GM19438 (cell line): ENCODE measurements around the gene TNPO2.
"Not testable (repeated sequence)": the region's sequence is repeated elsewhere in the genome, so short reads cannot be mapped to it uniquely, and the experiment has no call there.

Experiments
- ATAC-seq: cut with Tn5 transposase; IDR thresholded peaks from one replicate; pipeline ENCODE4 v1.9.1; 2021; ENCODE audit warnings: low read depth; ENCODE audit not compliant: unreplicated experiment

TNPO2 gene

DNA sequence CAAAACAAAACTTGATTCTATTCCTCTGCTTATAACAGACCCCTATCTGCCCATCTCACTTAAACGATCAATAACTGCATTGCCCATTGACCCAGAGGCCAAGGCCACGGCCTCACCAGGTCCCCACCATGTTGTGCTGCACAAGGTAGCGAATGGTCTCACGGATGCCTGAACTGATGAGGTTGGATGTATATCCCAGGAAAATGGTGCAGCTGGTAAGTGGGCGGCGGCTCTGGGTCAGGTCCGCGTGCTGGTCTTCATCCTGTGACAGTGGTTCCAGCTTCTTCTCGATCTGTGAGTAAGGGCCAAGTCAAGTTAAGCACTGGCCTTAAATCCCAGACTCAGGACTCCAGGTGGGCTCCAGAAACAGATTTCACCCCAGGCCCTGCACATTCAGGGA lies 43.7 kb downstream of the TNPO2 start:
- ATAC-seq = no peak

DNA sequence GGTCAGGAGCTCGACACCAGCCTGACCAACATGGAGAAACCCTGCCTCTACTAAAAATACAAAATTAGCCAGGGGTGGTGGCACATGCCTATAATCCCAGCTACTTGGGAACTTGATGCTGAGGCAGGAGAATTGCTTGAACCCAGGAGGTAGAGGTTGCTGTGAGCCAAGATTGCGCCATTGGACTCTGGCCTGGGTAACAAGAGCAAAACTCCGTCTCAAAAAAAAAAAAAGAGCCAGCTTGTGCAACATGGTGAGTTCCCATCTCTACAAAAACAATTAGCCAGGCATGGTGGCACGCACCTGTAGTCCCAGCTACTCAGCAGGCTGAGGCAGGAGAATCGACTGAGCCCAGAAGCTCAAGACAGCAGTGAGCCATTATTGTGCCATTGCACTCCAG lies 45.7 kb downstream of the TNPO2 start:
- ATAC-seq = not testable (repeated sequence)

DNA sequence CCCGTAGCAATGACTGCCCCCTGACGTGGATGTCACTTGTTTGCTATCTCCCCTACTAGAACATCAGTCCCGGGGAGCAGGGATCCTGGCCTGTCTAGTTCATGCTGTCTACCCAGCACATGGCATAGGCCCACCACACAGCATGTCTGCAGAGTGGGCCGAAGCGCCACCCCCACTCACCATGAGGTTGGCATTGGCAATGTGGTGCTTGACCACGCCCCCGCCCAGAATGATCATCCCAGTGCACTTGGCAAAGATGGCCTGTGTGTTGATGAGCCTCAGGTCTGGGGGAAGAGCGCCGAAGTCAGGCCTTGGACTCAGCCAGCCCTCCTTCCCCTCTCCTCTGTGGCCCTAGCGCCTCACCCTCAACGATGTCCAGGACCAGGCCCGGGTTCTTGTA lies 46.8 kb downstream of the TNPO2 start:
- no peak for ATAC-seq

DNA sequence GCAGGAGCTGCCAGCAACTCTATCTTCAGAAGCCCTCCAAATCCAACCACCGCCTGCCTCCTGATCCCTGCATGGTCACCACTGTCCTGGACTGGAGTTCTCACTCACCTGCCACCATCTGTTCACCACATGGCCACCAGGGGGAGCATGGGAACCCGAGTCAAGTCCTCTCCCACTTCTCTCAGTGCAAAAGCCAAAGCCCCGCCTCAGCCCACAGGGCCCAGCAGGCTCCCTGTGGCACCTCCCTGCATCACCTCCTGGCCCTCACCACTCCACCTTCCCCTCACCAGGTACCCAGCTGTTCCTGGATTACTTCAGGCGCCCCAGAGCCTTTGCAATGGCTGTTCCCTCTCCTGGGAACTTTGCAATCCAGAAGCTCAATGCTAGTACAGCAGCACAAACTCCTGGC lies 47.3 kb downstream of the TNPO2 start:
- ATAC-seq = no peak

DNA sequence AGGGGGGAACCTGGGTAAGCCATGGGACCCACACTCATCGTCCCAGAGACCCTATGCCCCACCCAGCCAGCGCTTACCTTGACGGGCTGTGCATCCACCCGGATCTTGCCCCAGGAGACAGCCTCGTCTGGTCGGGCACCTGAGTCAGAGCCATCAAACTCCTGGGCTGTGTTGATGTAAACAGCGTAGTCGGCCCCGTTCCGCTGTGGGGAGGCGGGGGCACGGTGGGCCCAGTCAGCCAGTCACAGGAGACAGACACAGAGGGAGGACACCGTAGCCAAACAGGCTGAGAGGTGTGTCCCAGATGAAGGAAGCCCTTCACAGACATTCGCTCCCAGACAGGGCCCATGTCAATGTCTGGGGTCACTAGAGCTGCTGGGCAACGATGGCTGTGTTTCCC lies 47.8 kb downstream of the TNPO2 start:
- ATAC-seq = no peak

DNA sequence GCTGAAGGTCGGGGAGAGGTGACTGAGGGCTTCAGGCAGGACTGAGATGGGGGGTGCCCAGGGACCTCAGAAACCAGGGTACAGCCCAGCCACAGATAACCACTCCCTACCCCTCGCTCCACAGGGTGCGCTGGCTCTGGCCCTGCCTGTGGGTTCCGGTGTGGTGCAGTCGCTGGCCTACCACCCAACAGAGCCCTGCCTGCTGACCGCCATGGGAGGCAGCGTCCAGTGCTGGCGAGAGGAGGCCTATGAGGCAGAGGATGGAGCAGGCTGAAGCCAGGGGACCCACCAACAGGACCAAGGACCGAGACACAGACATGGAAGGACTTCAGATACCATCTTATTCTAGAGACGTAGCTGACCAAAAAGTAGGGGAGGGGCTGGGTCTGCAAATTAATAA lies 48.3 kb downstream of the TNPO2 start:
- ATAC-seq = no peak

DNA sequence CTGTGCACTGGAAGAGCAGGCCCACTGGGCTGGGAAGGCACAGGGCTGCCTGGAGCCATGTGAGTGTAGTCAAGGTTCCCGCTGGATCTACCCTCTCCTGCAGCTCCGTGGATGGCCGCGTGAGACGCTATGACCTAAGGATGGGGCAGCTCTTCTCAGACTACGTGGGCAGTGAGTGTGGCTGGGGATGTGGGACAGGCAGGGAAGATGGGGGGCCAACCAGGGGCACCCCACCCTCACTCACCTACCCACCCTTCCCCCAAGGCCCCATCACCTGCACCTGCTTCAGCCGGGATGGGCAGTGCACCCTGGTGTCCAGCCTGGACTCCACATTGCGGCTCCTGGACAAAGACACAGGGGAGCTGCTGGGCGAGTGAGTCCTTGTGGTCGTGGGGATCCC lies 51.0 kb downstream of the TNPO2 start:
- ATAC-seq = no peak

DNA sequence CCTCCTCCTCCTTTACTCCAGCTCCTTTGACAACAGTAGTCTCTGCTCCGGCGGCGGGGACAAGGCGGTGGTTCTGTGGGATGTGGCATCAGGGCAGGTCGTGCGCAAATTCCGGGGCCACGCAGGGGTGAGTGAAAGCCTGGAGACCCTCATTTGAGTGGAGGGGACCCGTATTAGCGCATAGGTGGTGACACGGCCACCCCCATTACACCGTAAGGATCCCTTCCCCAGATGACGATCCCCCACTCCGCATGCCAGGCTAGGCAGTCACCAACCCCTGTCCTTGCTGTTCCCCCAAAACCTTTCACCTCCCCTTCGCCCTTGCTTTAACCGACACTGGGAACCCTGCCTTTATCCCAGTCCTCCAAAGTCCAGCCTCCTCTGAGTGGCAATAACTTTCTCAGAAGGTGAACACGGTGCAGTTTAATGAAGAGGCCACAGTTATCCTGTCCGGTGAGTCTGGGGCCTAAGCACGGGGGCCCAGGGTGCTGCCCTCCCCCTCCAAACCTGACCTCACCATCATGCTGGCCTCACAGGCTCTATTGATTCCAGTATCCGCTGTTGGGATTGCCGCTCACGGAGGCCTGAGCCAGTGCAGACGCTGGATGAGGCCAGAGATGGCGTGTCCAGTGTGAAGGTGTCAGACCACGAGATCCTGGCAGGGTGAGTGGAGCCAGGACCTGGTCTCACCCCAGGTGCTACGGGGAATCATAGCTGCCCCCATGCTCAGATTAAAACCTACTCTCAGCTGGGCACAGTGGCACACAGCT lies 53.4 kb downstream of the TNPO2 start:
- no peak for ATAC-seq

DNA sequence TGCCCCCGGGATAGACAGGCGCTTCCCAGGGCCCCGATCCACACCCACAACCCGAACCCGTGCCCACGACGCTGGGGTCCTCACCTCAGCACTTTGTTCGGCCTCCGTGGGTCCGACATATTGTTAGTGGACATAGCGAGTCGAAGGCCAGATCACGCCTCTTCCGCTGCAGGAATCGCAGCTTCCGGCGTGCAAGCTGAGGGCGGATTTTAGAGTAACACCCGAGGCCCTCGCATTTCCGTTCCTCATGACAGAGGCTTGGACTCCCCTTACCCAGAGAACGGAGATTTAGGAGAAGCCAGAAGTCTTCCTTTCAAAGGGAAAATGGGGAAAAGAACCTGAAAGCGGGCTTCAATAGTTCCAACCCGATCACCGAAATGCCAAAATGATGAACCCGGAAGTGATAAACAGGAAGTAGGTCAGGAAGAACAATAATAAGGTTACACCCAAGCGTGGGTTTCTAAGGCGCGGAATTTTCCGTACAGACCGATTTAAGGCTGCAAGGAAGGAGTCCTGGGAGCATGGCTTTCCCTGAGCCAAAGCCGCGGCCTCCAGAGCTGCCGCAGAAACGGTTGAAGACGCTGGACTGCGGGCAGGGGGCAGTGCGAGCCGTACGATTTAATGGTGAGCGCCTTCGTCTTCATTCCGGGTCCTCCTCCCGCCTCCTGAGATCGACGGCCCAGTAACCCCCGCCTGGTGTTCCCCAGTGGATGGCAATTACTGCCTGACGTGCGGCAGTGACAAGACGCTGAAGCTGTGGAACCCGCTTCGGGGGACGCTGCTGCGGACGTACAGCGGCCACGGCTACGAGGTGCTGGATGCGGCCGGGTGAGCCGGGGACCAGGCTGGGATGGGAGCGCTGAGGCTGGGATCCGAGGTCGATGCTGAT lies 54.2 kb downstream of the TNPO2 start:
- ATAC-seq = no peak

DNA sequence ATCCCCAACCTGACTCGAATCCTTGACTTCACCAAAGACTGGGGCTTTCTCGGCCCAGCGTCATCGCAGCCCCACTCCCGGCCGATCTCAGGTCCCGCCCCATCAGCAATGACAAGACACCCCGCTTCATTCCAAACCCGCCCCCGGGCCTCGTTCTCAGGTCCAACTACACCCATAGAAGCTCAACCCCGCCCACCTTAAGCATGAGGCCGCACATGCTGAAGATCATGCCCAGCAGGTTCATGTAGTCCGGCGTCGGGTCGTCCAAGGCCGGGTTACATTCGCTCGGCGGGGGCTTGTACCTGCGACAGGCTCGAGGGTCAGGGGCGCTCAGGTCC lies 54.8 kb downstream of the TNPO2 start:
- no peak for ATAC-seq

DNA sequence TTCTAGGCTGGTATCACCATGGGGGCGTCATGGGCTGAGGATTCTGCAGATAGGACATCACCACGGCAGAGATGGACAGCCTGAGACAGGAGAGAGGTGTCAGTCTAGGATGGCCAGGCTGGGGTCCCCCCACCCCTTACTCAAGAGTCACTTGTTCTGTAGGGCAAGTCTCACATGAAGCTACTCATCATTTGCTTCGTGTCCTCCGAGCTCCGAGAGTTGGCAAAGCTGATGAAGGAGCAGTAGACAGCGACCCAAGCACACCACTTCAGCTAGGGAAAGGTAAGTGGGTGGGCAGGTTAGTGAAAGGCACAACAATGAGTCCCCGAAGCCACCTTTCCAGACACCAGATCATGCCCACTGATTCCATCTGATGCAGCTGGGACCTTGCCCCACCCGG lies 55.4 kb downstream of the TNPO2 start:
- ATAC-seq = no peak

DNA sequence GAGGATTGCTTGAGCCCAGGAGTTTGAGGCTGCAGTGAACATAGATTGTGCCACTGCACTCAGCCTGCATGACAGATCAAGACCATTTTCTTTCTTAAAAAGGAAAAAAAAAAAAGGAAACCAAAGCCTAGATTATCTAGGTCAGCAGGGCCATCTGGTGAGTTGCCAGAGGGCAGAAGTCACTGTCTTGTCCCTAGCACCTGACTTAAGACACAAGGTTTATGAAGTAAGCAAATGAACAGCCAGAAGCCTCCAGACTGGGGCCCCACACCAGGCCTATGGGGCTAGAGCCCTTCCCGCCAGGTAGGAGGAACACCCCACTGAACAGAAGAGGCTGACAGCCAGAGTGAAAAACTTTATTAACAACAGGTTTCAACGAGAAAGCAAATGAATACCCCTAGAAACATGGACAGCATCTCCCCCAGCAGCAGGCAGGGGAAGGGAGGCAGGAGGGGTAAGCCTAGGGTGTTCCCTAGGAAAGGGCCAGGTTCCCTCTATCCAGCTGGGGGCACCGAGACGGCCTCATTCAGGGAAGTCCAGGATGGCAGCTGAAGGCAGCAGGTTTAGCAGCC lies 55.9 kb downstream of the TNPO2 start:
- ATAC-seq = no peak

DNA sequence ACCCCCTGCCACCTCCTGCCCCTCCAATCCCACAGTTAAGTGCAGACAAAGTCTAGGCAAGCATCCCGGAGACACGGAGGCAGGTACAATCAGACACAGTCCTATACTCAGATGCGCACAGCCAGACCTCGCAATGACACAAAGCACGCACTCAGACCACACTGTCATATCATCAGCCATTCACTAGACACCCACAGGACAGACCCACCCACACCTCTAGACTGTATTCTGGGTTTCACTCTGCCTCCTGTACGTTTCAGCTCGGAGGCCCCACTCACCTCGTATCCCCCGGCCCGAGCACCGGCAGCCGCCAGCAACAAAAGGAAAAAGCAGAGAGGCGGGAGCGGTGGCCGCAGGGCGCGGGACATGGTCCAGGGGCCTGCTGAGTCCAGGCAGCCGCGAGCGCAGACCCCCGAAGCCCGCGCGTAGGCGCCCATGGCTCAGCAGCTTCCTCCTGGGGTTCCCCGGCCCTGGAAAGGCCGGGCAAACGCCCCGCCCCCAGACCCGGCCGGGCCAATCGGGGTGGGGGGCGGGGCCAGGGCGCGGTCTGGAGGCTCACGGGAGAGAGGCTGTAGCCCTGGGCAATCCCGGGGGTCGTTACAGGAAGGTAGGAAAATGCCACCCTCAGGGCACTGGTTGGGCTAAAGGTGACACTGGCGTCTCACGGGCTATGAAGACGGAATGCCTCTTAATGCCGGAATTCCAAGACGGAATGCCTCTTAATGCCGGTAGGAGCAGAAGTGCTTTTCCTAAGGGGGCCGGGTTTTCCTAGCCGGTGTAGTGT lies 57.3 kb downstream of the TNPO2 start, which contains the start of the genes MAN2B1 and WDR83:
Gene MAN2B1 (minus strand): TSS at position 478 of the 784 bp plus-strand sequence. CDS start 41 bp downstream, at position 437.
Gene WDR83 (plus strand): TSS at position 543 of the 784 bp plus-strand sequence. CDS start 2,984 bp downstream, outside the sequence.
- ATAC-seq = peak; percentile 59

DNA sequence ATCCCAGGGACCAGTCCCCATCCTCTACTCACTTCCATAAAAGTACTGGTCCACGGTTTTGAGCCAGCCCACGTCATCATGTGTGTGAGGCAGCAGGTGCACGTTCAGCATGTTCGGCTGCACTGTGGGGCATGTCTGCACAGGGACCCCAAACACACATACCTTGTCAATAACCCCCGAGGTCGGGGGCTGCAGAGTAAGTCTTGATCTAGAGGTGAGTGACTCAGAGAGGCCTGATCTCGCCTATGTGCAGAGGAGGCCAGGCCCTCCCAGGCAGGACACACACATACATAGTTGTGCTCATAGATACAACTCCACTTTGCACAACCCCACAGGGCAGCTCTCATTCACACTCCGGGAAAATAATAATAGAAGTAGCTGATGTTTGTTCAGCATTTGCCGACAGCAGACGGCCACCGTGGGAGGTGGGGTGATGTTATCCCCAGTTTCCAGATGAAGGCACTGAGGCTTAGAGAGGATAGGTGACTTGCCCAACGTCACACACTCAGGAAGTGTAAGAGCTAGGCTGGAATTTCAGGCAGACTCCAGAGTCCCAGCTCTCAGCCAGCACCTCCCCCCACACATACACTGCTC lies 58.0 kb downstream of the TNPO2 start:
- no peak for ATAC-seq

DNA sequence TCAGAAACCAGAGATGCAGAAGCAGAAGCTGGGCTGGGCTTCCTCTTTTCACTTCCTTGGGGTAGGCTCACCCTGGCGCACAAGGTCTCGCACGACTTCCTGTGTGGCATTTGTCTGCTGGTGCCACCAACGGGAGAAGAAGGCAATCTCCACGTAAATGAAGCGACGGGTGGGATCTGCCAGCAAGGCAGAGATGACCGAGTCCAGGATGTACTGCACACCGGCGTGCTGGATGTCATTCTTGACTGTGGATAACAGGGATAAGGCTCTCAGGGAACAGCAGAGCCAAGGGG lies 58.5 kb downstream of the TNPO2 start:
- no peak for ATAC-seq

DNA sequence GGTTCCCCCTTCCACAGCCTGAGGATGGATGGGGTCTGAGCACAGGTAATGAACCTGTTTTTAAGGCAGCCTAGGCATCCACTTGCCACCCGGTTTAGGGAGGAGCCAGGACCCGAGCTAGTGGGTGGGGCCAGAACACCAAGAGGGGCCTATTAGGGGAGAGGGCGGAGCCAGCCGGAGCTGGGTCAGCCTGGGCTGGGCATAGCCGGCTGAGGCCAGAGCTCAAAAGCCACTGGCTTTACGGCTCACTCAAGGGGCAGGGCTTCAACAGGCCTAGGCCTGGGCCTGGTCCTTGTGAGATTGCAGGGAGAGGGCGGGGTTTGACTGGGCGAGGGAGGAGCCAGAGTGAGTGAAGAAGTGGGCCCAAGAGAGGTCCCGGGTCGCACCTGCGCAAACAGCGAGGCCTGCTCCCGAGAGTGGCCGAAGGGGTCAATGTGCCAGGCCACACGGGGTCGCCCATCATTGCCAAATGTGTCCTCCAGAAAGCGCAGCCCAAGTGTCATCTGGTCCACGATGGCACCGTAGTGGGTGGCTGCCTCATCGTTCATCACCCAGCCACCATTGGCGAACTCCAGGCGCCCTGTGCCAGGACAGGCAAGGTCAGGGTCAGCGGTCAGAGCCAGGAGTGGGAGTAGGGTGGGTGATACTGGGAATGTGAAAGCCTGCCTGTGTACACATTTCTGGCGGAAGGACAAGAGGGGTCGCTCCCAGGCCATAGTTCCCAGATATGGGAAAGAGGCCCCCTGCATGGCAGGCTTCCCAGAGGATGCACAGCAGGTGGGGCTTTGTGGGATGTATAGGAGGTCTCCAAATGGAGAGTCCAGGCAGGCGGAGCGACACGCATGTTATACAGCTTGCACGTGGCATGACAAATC lies 59.1 kb downstream of the TNPO2 start:
- ATAC-seq = no peak

DNA sequence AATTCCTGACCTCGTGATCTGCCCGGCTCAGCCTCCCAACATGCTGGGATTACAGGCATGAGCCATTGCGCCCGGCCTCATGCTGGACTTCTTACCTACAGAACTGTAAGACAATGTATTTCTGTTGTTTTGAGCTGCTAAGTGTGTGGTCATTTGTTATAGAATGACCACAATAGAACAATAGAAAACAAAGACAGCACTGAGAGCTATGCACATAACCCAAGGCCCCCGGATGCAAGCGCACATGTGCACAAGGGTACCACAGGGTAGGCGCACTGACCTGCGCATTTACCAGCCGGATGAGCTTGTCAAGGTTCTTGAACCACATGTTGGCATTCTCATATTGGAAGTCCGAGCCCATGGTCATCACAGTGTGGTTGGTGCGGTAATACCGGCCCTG lies 62.8 kb downstream of the TNPO2 start:
- no peak for ATAC-seq

DNA sequence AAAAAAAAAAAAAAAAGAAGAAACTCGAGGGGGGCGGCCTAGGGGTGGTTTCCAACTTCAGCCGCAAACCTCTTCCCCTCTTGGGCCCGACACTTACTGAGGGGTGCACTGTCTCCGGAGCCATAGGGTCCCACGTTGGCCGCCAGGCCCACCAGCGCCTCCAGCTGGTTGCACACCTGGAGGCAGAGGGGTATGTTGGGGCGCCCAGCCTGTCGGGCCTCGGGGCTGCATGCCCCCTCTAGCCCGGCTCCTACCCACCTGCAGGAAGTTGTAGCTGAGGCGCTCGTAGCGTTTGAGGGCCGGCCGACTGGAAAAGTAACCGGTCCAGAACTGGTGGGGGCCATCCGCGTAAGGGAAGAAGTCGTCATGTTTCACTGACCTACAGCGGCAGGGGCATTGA lies 65.8 kb downstream of the TNPO2 start:
- ATAC-seq = no peak

DNA sequence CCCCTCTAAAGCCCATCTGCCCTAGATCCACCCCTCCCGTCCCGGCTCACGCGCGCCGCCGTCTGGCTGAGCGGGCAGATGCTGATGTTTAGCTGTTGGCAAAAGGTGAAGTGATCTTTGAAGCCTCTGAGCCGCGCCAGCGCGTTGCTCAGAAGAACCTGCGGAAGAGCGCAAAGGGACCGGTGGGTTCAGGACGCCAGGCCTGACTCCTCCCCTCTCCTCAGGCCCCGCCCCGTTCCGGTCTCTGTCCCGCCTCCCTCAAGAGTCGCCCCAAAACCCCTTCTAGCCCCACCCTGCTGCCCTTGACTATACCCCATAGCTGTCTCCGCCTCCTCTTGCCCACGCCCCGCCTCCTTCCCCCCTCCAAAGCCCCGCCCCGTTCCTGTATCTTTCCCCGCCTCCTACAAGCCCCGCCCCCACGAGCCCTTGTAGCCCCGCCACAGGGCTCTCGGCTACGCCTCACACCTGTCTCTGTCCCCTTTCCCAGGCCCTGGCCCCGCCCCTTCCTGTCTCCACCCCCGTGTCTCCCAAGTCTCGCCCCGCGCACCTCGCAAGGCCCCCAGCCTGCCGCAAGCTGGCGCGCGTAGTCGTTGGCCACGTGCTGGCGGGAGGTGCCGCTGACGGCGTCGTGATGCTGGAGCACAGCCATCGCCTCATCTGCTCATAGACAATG lies 66.7 kb downstream of the TNPO2 start:
- ATAC-seq = no peak
